ENCODE data around the gene KLHDC8B. TPM values are rescaled to one million over a fixed set of nuclear protein-coding genes. Genes with fewer than 3 reads are reported as not detected.

The KLHDC8B gene
- 19.4 and 22.9 TPM in 2 replicates for total RNA-seq

DNA sequence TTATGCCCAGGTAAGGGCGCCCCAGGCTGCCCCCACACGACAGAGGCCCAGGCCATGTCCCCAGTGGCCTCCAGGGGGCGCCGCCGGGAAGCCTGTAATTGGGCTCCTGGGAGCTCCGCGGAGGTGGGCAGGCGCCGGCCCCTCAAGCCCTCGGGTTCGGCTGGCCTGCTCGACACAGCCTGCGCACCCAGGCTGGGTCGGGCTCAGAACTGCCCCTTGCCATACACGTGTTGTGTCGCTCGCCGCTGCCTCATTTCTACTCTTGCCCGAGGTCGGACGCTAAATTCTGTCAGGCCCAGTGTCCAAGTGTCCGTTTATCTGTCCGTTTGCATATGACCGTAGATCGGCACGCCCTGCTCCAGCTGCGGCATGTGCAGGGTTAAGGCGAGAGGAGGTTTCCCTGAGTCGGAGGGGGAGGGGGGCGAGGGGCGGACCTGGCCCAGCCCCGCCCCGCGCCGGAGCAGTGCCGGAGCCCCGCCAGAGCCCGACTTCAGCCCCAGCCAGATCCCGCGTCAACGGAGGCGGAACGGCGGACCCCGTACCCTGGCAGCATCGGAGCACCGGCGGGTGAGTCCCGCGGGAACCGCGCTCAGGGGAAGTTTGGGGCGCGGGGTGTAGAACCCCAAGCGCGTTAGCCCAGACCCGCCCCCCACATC is at the start of gene KLHDC8B:
Gene KLHDC8B (plus strand): TSS at position 480 of the 656 bp plus-strand sequence. CDS start 1,172 bp downstream, outside the sequence.
- TF ChIP-seq, protein P1, sequence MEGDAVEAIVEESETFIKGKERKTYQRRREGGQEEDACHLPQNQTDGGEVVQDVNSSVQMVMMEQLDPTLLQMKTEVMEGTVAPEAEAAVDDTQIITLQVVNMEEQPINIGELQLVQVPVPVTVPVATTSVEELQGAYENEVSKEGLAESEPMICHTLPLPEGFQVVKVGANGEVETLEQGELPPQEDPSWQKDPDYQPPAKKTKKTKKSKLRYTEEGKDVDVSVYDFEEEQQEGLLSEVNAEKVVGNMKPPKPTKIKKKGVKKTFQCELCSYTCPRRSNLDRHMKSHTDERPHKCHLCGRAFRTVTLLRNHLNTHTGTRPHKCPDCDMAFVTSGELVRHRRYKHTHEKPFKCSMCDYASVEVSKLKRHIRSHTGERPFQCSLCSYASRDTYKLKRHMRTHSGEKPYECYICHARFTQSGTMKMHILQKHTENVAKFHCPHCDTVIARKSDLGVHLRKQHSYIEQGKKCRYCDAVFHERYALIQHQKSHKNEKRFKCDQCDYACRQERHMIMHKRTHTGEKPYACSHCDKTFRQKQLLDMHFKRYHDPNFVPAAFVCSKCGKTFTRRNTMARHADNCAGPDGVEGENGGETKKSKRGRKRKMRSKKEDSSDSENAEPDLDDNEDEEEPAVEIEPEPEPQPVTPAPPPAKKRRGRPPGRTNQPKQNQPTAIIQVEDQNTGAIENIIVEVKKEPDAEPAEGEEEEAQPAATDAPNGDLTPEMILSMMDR (IDR thresholded peaks at IDR 0.05; ENCODE audit: insufficient read depth, low read depth, low read length) = peak; percentile 95
- peak; percentile 94 for DNase-seq (ENCODE audit: low read depth)
- H3K4me3 ChIP-seq (ENCODE audit: low read depth, low read length) = peak within 1 kb of the TSS; percentile 81

DNA sequence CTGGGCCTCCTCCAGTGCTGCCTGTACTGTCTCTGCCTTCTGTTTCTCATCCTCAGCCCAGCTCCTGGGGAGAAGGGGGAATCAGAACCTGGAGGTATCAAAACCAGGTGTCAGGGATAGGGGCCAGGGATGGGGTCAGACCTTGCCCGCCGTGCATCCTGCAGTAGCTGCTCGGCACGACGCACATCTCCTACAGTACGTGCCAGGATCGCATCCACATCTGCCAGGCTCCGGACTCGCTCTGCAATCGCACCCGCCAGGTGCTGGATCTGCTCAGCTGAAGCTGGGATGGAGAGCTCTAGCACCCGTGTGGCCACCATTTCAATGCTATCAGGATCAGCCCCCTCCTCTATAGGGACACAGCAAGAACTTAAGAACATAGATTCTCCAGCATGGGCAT is 49.4 kb upstream of the KLHDC8B start:
- TF ChIP-seq, protein P1 (IDR thresholded peaks at IDR 0.05; ENCODE audit: insufficient read depth, low read depth, low read length) = no peak
- H3K4me3 ChIP-seq (ENCODE audit: low read depth, low read length) = no peak overlapping the region
- no peak for DNase-seq (ENCODE audit: low read depth)

DNA sequence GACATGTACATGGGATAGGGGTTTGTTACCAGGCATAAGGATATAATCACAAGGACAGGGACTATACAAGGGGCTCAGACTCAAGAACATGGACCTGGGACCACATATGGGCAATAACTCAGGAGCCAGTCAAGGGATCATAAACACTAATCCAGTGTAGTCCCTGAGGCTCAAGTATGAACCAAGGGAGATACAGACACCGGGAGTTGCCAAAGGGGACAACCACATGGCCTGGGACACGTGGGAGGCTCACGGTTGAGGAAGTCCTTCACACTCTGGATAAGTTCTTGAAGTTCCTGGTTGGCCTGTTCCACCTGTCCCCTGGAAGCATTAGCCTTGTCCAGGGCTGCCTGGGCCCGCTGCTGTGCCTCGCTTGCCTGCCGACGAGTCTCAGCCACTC is 48.9 kb upstream of the KLHDC8B start:
- TF ChIP-seq, protein P1 (IDR thresholded peaks at IDR 0.05; ENCODE audit: insufficient read depth, low read depth, low read length) = no peak
- no peak for DNase-seq (ENCODE audit: low read depth)
- H3K4me3 ChIP-seq (ENCODE audit: low read depth, low read length) = no peak overlapping the region

DNA sequence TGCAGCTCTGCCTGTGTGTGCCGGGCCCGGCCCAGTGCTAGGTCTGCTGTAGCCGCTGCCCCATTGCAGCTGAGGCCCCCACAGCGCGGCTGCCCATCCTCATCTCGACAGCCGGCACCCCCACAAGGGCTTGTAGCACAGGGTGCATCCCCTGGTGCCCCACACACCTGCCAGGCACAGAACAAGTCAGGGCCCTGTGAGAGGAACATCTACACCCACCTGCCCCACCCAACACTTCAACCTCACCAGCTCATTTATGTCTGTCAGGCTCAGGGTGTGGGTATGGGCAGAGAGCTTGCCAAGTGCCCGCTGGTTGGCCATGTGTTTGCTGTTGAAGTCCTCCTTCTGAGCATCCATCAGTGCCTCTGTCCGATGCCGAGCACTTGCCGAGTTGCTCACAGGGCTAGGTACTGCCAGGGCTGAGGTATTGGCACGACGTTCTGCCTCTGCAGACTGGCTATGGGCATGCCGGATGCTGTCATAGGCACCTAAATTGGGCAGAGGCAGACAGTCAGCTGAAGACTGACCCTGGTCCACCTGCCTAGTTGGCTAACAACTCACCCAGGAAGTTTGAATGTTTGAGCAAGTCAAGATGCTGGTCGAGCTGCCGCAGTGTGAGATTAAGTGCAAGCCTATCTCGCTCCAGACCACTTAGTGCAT is 48.4 kb upstream of the KLHDC8B start:
- TF ChIP-seq, protein P1 (IDR thresholded peaks at IDR 0.05; ENCODE audit: insufficient read depth, low read depth, low read length) = no peak
- H3K4me3 ChIP-seq (ENCODE audit: low read depth, low read length) = no peak overlapping the region
- DNase-seq (ENCODE audit: low read depth) = no peak

DNA sequence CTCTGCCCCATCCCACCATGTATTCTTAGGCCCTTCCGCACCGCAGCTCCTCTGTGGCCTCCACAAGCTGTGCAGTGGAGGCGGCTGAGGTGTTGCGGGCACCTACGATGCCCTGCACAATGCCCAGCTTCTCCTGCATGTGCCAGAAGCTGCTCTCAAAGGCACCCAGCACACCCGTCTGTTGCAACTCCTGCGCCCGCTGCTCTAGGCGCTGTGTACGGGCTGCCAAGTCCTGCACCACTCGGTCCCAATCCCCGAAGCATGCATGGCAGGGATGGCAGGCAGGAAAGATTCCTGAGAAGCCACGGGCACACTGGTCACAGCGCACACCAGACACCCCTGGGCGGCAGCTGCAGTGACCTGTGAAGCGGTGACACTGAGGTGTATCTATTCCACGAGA is 47.7 kb upstream of the KLHDC8B start:
- DNase-seq (ENCODE audit: low read depth) = no peak
- TF ChIP-seq, protein P1 (IDR thresholded peaks at IDR 0.05; ENCODE audit: insufficient read depth, low read depth, low read length) = no peak
- H3K4me3 ChIP-seq (ENCODE audit: low read depth, low read length) = no peak overlapping the region

DNA sequence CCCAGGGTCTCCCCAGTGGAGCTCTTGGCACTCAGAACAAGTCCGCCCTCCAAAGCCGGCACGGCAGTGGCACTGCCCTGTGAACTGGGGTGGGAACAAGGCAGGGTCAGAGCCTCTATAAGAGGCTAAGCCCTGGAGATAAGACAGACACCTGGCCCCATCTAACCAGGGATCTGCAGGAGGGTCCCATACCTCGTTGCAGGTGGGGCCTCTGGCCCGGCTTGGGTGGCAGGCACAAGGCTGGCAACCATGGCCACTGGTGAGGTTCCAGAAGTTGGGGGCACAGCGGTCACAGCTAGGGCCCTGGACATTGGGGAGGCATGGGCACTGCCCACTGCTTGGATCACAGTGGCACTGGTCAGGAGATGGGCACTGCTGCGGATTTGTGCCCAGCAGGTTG is 47.2 kb upstream of the KLHDC8B start:
- TF ChIP-seq, protein P1 (IDR thresholded peaks at IDR 0.05; ENCODE audit: insufficient read depth, low read depth, low read length) = no peak
- no peak overlapping the region for H3K4me3 ChIP-seq (ENCODE audit: low read depth, low read length)
- DNase-seq (ENCODE audit: low read depth) = no peak

Measured in fibroblast of villous mesenchyme (primary cell).